Camera-type eye (tissue), 1 donor: ENCODE measurements around the gene NPEPPS. TPM values are rescaled to one million over a fixed set of nuclear protein-coding genes. Genes with fewer than 3 reads are reported as not detected.

ENCODE experiments used
- total RNA-seq: library from RNA; depleted of rRNA; stranded (reverse); fragments of >200 nt; gene quantifications from one replicate; pipeline ENCODE4 v1.2.3, GENCODE V29; 2014

NPEPPS gene
- total RNA-seq = 247 TPM

GRCh38 chr17:47530557-47531232 lies at the start of gene NPEPPS:
TSS of gene NPEPPS (plus strand) at chr17:47531108. CDS start at chr17:47531301, 193 bp downstream.

GRCh38 chr17:47649153-47649971 lies 118.5 kb downstream of the NPEPPS start, which contains the start of gene KPNB1:
TSS of gene KPNB1 (plus strand) at chr17:47649919. CDS start at chr17:47650245, 326 bp downstream.

Other genes with a start within 250 kb of the NPEPPS start
- gene EFCAB13, start 207.2 kb upstream of the NPEPPS start, total RNA-seq = 24.7 TPM
- gene KPNB1, start 118.8 kb downstream of the NPEPPS start, total RNA-seq = 248 TPM
- gene TBKBP1, start 163.1 kb downstream of the NPEPPS start, total RNA-seq = 21.1 TPM
- 1.5 TPM for gene TBX21, start 202.1 kb downstream of the NPEPPS start, total RNA-seq